Choroid plexus epithelial cell (primary cell): ENCODE data around the gene MCCD1.
"Not testable (repeated sequence)": the region's sequence is repeated elsewhere in the genome, so short reads cannot be mapped to it uniquely, and the experiment has no call there.

Source experiments
- DNase-seq: peaks from one replicate; pipeline ENCODE4 v3.0.0-alpha.2; 2010; ENCODE audit warnings: low read depth
- H3K4me3 ChIP-seq: 2 replicates; pipeline ENCODE4 v1.5.1; 2011; ENCODE audit warnings: low read depth, mild to moderate bottlenecking, control low read depth, low read length, moderate library complexity
- TF ChIP-seq, protein P1 (sequence below): conservative IDR thresholded peaks from 2 replicates; pipeline ENCODE4 v1.5.1; 2011; ENCODE audit warnings: low read depth, mild to moderate bottlenecking, control low read depth, inconsistent platforms, low read length, moderate library complexity

The MCCD1 gene

DNA sequence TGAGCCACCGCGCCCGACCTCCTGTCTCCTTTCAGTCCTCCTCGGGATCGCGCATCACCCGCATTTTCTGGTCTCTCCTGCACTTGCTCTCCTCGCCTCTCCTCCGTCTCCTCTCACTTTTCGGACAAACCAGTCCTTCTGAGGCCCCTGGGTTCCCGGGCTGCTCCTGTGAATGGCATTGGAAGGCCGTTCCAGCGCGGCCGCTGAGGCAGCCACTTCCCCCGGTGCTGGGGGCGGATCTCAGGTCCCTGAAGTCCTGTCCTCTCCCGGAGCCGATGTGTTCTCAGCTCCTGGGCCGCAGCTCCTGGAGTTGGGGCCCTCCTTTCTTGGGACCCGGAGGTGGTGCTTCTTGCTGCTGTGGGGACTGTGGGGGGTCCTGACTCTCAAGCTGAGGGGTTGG is 30.0 kb upstream of the MCCD1 start:
- TF ChIP-seq, protein P1, sequence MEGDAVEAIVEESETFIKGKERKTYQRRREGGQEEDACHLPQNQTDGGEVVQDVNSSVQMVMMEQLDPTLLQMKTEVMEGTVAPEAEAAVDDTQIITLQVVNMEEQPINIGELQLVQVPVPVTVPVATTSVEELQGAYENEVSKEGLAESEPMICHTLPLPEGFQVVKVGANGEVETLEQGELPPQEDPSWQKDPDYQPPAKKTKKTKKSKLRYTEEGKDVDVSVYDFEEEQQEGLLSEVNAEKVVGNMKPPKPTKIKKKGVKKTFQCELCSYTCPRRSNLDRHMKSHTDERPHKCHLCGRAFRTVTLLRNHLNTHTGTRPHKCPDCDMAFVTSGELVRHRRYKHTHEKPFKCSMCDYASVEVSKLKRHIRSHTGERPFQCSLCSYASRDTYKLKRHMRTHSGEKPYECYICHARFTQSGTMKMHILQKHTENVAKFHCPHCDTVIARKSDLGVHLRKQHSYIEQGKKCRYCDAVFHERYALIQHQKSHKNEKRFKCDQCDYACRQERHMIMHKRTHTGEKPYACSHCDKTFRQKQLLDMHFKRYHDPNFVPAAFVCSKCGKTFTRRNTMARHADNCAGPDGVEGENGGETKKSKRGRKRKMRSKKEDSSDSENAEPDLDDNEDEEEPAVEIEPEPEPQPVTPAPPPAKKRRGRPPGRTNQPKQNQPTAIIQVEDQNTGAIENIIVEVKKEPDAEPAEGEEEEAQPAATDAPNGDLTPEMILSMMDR, result no peak
- no peak for DNase-seq
- H3K4me3 ChIP-seq, result peak overlapping the region; percentile 53

DNA sequence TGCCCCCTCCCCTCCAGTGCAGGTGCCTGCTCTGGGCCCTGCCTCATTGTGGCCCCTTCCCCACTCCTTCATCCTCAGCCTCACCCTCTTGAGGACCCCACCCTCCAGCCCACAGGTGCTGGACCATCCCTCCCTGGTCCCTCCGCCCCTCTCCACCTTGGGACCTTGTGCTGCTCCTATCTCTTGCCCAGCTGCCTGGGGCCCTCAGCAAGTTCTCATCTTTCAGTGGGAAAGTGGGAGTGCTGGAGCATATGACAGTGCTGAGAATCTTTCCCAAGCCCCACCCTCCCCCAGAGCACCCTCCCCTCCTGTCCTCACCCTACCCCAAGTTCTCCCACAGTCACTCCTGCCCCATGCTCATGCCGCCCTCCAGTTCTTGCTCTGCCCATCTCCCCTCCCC is 29.1 kb upstream of the MCCD1 start:
- not testable (repeated sequence) for DNase-seq, H3K4me3 ChIP-seq

DNA sequence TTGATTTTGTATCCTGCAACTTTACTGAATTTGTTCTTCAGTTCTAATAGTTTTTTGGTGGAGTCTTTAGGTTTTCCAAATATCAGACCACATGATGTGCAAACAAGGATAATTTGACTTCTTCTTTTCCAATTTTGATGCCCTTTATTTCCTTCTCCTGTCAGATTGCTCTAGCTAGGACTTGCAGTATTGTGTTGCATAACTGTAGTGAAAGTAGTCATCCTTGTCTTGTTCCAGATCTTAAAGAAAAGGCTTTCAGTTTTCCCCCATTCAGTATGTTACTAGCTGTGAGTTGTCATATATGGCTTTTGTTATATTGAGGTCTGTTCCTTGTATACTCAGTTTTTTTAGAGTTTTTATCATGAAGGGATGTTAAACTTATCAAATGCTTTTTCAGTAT is 26.2 kb upstream of the MCCD1 start:
- TF ChIP-seq, protein P1, result no peak
- no peak overlapping the region for H3K4me3 ChIP-seq
- no peak for DNase-seq

DNA sequence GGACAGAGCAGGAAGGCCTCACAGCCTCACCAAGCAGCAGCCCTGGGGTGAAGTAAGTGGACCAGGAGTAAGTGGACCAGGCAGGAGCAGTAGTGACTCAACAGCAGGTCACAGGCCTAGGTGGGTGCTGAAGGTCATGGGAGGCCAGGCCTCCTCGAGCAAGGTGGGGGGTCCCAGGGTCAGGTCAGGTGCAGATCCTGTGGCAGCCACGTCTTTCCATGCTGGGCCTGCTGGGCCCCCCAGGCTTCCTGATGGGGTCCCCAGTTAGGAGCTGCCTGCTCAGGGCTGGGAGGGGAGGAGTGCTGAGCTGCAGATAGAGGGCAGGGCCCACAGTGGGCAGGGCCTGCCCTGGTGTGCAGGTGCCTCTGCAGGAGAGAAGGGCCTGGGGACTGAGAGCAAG is 19.7 kb upstream of the MCCD1 start:
- not testable (repeated sequence) for H3K4me3 ChIP-seq, DNase-seq

DNA sequence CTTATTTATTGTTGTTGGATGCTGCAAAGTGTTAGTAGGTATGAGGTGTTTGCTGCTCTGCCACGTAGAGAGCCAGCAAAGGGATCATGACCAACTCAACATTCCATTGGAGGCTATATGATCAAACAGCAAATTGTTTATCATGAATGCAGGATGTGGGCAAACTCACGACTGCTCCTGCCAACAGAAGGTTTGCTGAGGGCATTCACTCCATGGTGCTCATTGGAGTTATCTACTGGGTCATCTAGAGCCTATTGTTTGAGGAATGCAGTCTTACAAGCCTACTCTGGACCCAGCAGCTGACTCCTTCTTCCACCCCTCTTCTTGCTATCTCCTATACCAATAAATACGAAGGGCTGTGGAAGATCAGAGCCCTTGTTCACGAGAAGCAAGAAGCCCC is 18.8 kb upstream of the MCCD1 start:
- no peak overlapping the region for H3K4me3 ChIP-seq
- TF ChIP-seq, protein P1, result no peak
- DNase-seq, result no peak

DNA sequence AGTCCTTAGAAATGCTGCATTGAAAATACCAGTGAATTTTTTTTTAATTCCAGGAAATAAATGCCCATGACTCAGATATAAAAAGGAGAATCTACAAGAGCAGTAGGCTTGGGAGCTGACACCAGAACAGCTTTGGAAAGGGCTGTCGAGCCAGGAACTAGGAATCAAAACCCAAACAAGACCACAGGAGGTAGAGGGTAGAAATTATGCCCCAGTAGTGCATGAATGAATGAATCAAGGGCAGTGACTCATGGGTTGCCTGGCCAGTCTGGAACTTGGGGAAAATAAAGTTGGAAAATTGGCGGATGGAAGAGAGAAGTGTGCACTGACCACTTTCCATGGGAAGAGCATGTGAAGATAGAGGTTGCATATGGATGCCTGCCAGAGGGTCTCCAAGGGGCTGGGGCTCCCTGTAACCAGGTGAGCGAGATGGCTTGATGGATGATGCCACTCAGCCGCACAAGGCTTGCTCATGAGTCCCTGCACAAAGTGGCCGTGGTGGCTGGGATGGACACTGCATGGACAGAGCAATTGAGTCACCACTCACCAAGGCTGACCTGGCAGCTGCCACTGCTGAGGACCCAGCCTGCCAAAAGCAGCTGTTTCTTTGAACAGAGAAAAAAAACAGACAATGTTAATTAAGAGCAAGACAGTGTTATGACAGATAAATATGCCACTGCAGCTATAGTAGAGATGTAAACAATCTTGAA is 15.2 kb upstream of the MCCD1 start:
- TF ChIP-seq, protein P1, result no peak
- H3K4me3 ChIP-seq, result no peak overlapping the region
- no peak for DNase-seq

DNA sequence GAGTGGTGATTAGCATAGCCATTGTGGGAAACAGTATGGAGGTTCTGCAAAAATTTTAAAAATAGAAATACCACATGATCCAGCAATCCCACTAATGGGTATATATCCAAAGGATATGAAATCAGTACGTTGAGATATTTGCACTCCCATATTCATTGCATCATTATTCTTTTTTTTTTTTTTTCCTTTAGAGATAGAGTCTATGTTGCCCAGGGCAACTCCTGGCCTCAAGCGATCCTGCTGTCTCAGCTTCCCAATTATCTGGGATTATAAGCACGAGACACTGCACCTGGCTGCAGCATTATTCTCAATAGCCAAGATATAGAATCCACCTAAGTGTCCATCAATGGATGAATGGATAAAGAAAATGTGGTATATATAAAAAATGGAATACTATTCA is 6.9 kb upstream of the MCCD1 start:
- DNase-seq, result no peak
- no peak overlapping the region for H3K4me3 ChIP-seq
- TF ChIP-seq, protein P1, result no peak

DNA sequence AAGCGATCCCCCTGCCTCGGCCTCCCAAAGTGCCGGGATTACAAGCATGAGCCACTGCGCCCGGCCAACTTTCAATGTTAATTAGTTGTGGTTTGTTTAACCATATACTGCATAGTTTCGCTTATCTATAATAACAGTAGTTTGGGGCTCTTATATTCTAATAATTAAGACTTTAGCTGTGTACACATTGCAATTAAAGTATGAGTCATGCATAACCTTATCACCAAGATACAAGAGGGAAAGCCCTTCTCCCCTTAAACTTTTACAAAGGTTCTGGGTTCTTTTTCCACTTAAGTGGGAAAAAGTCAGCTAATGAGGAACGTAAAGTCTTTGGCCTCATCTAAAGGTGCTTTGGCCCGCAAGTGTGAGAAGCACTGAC is 3.2 kb upstream of the MCCD1 start:
- no peak for DNase-seq
- TF ChIP-seq, protein P1, result no peak
- H3K4me3 ChIP-seq, result no peak overlapping the region
